Activated naive CD4-positive, alpha-beta T cell treated with anti-CD3 and anti-CD28 coated beads, Interleukin-2, amount 10 ng/mL, durations not matched to agents 7 days and 5 days (primary cell): ENCODE measurements around the gene LMO4.

Experiments
- CTCF ChIA-PET: fragments of 350-600 bp; sonication (Branson Sonifier 250); formaldehyde crosslinking; loops from one replicate; lab custom pipeline; 2021; ENCODE audit warnings: antibody characterized with exemption; lab: Charles Lee
- DNase-seq: peaks from one replicate; pipeline ENCODE4 v3.0.0-alpha.2; 2020
- H3K27ac Mint-ChIP-seq: one replicate; pipeline ENCODE4 v1.8.0; 2021; ENCODE audit warnings: mild to moderate bottlenecking, moderate library complexity, mixed read lengths
- H3K27me3 Mint-ChIP-seq: one replicate; pipeline ENCODE4 v1.8.0; 2021; ENCODE audit warnings: mild to moderate bottlenecking, mixed read lengths
- H3K36me3 Mint-ChIP-seq: one replicate; pipeline ENCODE4 v1.8.0; 2021; ENCODE audit warnings: mixed read lengths
- H3K4me1 Mint-ChIP-seq: one replicate; pipeline ENCODE4 v1.8.0; 2021; ENCODE audit warnings: mixed read lengths
- H3K4me3 Mint-ChIP-seq: one replicate; pipeline ENCODE4 v1.8.0; 2021; ENCODE audit warnings: mild to moderate bottlenecking, moderate library complexity, mixed read lengths
- H3K9me3 Mint-ChIP-seq: one replicate; pipeline ENCODE4 v1.8.0; 2021; ENCODE audit warnings: mixed read lengths

LMO4 gene

DNA sequence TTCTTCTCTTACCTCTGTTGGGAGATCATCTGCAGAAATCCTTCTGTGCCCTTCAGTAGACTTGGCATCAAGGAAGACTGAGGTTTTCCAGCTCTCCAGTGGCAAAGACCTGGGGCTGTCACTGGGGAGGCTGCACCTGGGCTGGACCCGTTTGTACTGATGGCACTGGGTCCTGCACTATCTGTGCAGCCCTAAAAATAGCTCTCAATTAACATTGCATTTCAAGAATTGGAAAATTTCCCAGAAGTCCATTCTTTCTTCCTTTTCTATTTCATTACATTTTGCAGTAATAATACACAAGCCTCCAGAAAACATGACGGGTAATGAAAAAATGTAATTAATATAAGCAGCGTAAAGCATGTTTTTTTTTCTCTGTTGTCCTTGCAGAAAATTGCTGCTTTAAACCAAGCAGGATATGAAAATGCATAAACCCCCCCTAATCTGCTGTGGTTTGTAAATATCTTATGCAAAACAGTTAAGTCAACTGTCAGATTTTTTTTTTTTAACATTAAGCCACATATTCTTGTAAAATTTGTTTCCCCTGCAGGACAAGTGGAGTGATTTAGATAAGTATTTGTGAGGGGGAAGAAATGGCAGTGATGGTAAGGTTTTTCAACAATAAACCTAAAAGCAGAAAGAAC, 64.9 kb downstream of the LMO4 start:
- no peak overlapping the region for H3K27ac Mint-ChIP-seq
- H3K4me1 Mint-ChIP-seq, result no peaks in the 10 kb centered on the region
- no peak overlapping the region for H3K4me3 Mint-ChIP-seq
- no peak for DNase-seq
- peaks cover 18% of the 10 kb centered on the region for H3K27me3 Mint-ChIP-seq
- CTCF ChIA-PET, result no interaction called here
- no peaks in the 10 kb centered on the region for H3K36me3 Mint-ChIP-seq
- H3K9me3 Mint-ChIP-seq, result no peaks in the 10 kb centered on the region

DNA sequence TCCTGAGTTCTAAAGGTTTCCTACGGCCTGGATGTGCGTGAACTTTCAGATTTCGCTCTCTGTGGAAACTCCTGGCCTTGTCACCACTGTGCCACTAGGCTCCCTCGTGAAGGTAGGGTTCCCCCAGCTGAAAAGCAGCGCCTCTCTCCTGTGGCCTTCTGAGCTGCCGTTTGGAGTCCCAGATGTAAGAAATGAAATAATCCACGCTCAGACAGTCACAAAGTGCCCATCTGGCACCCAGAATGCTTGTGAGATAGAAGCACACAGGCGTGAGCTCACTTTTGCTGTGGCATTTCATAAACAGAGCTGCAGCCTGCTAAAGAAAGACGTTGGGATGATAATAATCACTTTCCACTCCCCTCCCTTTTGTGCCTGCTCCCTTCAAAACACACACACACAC, 65.8 kb downstream of the LMO4 start:
- Mint-ChIP-seq H3K4me1 (no peaks in the 10 kb centered on the region), H3K27me3 (peaks cover 21% of the 10 kb centered on the region), H3K27ac (no peak overlapping the region), H3K36me3 (no peaks in the 10 kb centered on the region), H3K4me3 (no peak overlapping the region), H3K9me3 (no peaks in the 10 kb centered on the region)
- DNase-seq, result no peak
- CTCF ChIA-PET, result no interaction called here

GRCh38 chr1:87394982-87395381, 66.3 kb downstream of the LMO4 start:
- CTCF ChIA-PET, result no interaction called here

More at GRCh38 chr1:87394982-87395381, 66.3 kb downstream of the LMO4 start:
- no peak for DNase-seq
- no peaks in the 10 kb centered on the region for H3K9me3 Mint-ChIP-seq
- H3K27ac Mint-ChIP-seq, result no peak overlapping the region
- peaks cover 16% of the 10 kb centered on the region for H3K27me3 Mint-ChIP-seq
- H3K4me3 Mint-ChIP-seq, result no peak overlapping the region
- H3K4me1 Mint-ChIP-seq, result no peaks in the 10 kb centered on the region
- H3K36me3 Mint-ChIP-seq, result no peaks in the 10 kb centered on the region
